NK-92 (cell line): ENCODE results near the gene INS.

Source experiments
- DNase-seq: peaks from one replicate; lab custom pipeline; 2025; ENCODE audit not compliant: unreplicated experiment; lab: John Stamatoyannopoulos, UW

INS gene

GRCh38 chr11:2149460-2149859 is 11.5 kb downstream of the INS start:
- DNase-seq = no peak

GRCh38 chr11:2148595-2148994 is 12.4 kb downstream of the INS start:
- no peak for DNase-seq

- no peak for DNase-seq
Measured at GRCh38 chr11:2147391-2147790, 13.6 kb downstream of the INS start.

GRCh38 chr11:2146051-2146450 is 15.0 kb downstream of the INS start:
- DNase-seq = no peak

- DNase-seq = no peak
Measured at GRCh38 chr11:2144544-2145248, 16.3 kb downstream of the INS start.

GRCh38 chr11:2143799-2144543 is 17.0 kb downstream of the INS start:
- no peak for DNase-seq

- DNase-seq = no peak
Measured at GRCh38 chr11:2143477-2143798, 17.6 kb downstream of the INS start.

GRCh38 chr11:2142762-2143202 is 18.2 kb downstream of the INS start:
- DNase-seq = no peak

- no peak for DNase-seq
Measured at GRCh38 chr11:2142300-2142759, 18.7 kb downstream of the INS start.

- no peak for DNase-seq
Measured at GRCh38 chr11:2140411-2141400, 20.3 kb downstream of the INS start.

GRCh38 chr11:2139621-2140337 is 21.2 kb downstream of the INS start:
- DNase-seq = no peak

GRCh38 chr11:2139123-2139521 is 21.9 kb downstream of the INS start, which contains the start of gene IGF2:
IGF2 (minus strand) TSS chr11:2139389; CDS start chr11:2135523, 3,866 bp downstream.
- DNase-seq = no peak

GRCh38 chr11:2138431-2139122 is 22.4 kb downstream of the INS start:
- no peak for DNase-seq

GRCh38 chr11:2138068-2138430 is 23.0 kb downstream of the INS start:
- no peak for DNase-seq

GRCh38 chr11:2137202-2138067 is 23.6 kb downstream of the INS start:
- no peak for DNase-seq

- no peak for DNase-seq
Measured at GRCh38 chr11:2136952-2137201, 24.1 kb downstream of the INS start.

GRCh38 chr11:2136209-2136951 is 24.6 kb downstream of the INS start:
- DNase-seq = no peak

- no peak for DNase-seq
Measured at GRCh38 chr11:2135648-2136201, 25.3 kb downstream of the INS start.
